ENCODE measurements around the gene NHEJ1.

DNA sequence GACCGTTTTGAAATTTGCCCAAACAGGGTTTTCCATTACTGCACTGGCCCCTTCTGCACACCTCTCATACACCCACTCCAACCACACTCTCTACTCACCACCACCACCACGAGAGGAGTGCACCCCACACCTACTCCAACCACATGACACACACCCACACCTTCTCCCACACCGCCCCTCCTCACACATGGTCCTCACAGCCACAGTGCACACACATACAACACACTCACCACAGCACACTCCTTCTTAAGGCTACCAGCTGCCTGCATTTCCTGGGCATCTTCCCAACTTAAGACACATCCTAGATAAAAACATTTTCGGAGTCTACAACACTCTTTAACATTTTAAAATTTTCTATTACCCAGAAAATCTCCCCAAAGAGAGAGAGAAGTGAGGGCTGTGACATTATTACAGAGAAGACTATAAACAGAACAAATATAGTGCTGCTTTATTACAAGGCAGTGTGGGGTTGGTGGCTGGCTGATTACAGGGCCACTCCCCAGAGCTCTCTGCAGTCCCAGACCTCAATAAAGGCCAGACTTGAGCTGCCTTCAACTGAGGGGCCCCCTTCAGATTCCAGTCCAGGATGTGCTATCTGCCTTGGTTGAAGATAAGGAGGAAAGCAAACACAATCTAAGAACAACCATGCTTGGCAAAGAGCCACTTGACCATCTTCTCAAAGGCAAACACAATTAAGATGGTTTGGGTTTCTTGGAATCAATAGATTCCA, 36.1 kb downstream of the NHEJ1 start:
- TF ChIP-seq POLR2A (IDR thresholded peaks at IDR 0.05): no peak
- TF ChIP-seq, protein P1, sequence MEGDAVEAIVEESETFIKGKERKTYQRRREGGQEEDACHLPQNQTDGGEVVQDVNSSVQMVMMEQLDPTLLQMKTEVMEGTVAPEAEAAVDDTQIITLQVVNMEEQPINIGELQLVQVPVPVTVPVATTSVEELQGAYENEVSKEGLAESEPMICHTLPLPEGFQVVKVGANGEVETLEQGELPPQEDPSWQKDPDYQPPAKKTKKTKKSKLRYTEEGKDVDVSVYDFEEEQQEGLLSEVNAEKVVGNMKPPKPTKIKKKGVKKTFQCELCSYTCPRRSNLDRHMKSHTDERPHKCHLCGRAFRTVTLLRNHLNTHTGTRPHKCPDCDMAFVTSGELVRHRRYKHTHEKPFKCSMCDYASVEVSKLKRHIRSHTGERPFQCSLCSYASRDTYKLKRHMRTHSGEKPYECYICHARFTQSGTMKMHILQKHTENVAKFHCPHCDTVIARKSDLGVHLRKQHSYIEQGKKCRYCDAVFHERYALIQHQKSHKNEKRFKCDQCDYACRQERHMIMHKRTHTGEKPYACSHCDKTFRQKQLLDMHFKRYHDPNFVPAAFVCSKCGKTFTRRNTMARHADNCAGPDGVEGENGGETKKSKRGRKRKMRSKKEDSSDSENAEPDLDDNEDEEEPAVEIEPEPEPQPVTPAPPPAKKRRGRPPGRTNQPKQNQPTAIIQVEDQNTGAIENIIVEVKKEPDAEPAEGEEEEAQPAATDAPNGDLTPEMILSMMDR (IDR thresholded peaks at IDR 0.05): no peak
